GM23338 (cell line): ENCODE measurements around the gene UNC93A. TPM values are rescaled to one million over a fixed set of nuclear protein-coding genes. Genes with fewer than 3 reads are reported as not detected.
A peak's percentile ranks its signal among the peaks of the same experiment; 100 is the strongest.

Experiments used
- ATAC-seq: fragments of 200-7000 bp; cut with Tn5 transposase; 3 replicates; pipeline ENCODE4 v1.9.1; 2020
- DNase-seq: peaks from one replicate; pipeline ENCODE4 v3.0.0-alpha.2; 2015; ENCODE audit warnings: low spot score
- H2AFZ ChIP-seq: fragments of 200-600 bp; sonication (generic); 2 replicates; pipeline ENCODE4 v1.8.0; 2016; ENCODE audit warnings: antibody characterized with exemption, mild to moderate bottlenecking, moderate library complexity
- H3F3A ChIP-seq: fragments of 200-600 bp; sonication (generic); replicated peaks from 2 replicates; pipeline ENCODE4 v1.8.0; 2017; ENCODE audit warnings: antibody characterized with exemption, mixed run types, low read depth
- H3K27ac ChIP-seq: fragments of 200-600 bp; sonication (generic); 2 replicates; pipeline ENCODE4 v1.6.1; 2016; ENCODE audit warnings: low read depth
- H3K27me3 ChIP-seq: fragments of 200-600 bp; sonication (generic); 2 replicates; pipeline ENCODE4 v1.8.0; 2016; ENCODE audit warnings: mild to moderate bottlenecking, mixed run types, moderate library complexity; ENCODE audit not compliant: insufficient read depth
- H3K36me3 ChIP-seq: fragments of 200-600 bp; sonication (generic); 2 replicates; pipeline ENCODE4 v1.8.0; 2016; ENCODE audit warnings: mild to moderate bottlenecking; ENCODE audit not compliant: insufficient read depth
- H3K4me1 ChIP-seq: fragments of 200-600 bp; sonication (generic); 2 replicates; pipeline ENCODE4 v1.8.0; 2016; ENCODE audit warnings: mild to moderate bottlenecking, moderate library complexity; ENCODE audit not compliant: insufficient read depth
- H3K4me2 ChIP-seq: fragments of 200-600 bp; sonication (generic); 2 replicates; pipeline ENCODE4 v1.7.1; 2017; ENCODE audit warnings: mixed run types
- H3K4me3 ChIP-seq: fragments of 200-600 bp; sonication (generic); 2 replicates; pipeline ENCODE4 v1.6.1; 2016; ENCODE audit warnings: mixed run types
- H3K79me2 ChIP-seq: fragments of 200-600 bp; sonication (generic); replicated peaks from 2 replicates; pipeline ENCODE4 v1.8.0; 2017; ENCODE audit warnings: mild to moderate bottlenecking; ENCODE audit not compliant: insufficient read depth
- H3K9me2 ChIP-seq: fragments of 200-600 bp; sonication (generic); 2 replicates; pipeline ENCODE4 v1.8.0; 2017; ENCODE audit not compliant: insufficient read depth
- H4K20me1 ChIP-seq: fragments of 200-600 bp; sonication (generic); replicated peaks from 2 replicates; pipeline ENCODE4 v1.8.0; 2017; ENCODE audit warnings: mild to moderate bottlenecking; ENCODE audit not compliant: insufficient read depth
- H3K27ac Mint-ChIP-seq: 2 replicates; pipeline ENCODE4 v1.8.0; 2020; ENCODE audit warnings: inconsistent platforms, mild to moderate bottlenecking, moderate library complexity, mixed read lengths
- H3K27me3 Mint-ChIP-seq: 3 replicates; pipeline ENCODE4 v1.8.0; 2022; ENCODE audit warnings: low read depth, mild to moderate bottlenecking, moderate library complexity, mixed read lengths, inconsistent platforms; ENCODE audit not compliant: insufficient read depth, poor library complexity
- H3K36me3 Mint-ChIP-seq: 3 replicates; pipeline ENCODE4 v1.8.0; 2021; ENCODE audit warnings: low read depth, mild to moderate bottlenecking, inconsistent platforms, moderate library complexity, mixed read lengths
- H3K4me1 Mint-ChIP-seq: 3 replicates; pipeline ENCODE4 v1.8.0; 2020; ENCODE audit warnings: mild to moderate bottlenecking, inconsistent platforms, mixed read lengths
- H3K4me3 Mint-ChIP-seq: 3 replicates; pipeline ENCODE4 v1.8.0; 2021; ENCODE audit warnings: moderate library complexity, mild to moderate bottlenecking, inconsistent platforms, mixed read lengths
- H3K9me3 Mint-ChIP-seq: 3 replicates; pipeline ENCODE4 v1.8.0; 2020; ENCODE audit warnings: moderate library complexity, mild to moderate bottlenecking, inconsistent platforms, mixed read lengths
- EZH2phosphoT487 ChIP-seq: fragments of 200-600 bp; sonication (generic); IDR thresholded peaks from one replicate; pipeline ENCODE4 v1.8.1; 2018; ENCODE audit warnings: antibody characterized with exemption; ENCODE audit not compliant: unreplicated experiment
- JUNB ChIP-seq: IDR thresholded peaks from one replicate; pipeline ENCODE4 v1.6.1; 2016; ENCODE audit warnings: antibody characterized with exemption; ENCODE audit not compliant: unreplicated experiment
- NANOG ChIP-seq: IDR thresholded peaks from 2 replicates; pipeline ENCODE4 v1.6.1; 2016; ENCODE audit warnings: antibody characterized with exemption, borderline replicate concordance
- POLR2AphosphoS5 ChIP-seq: IDR thresholded peaks from 2 replicates; pipeline ENCODE4 v1.6.1; 2016; ENCODE audit warnings: antibody characterized with exemption, low read depth
- ZNF331 ChIP-seq: fragments of 250-450 bp; sonication (Bioruptor Pico); IDR thresholded peaks from 2 replicates; pipeline ENCODE4 v1.5.0; 2020; ENCODE audit warnings: low read depth, mild to moderate bottlenecking, moderate library complexity
- polyA plus RNA-seq: library from polyadenylated mRNA; unstranded; fragments of >200 nt; fragmentation: Nextera tagmentation; extraction: Ambion mirVana; gene quantifications from 2 replicates; pipeline ENCODE4 v1.2.1, GENCODE V29; 2016
- total RNA-seq: library from RNA; depleted of rRNA; stranded (reverse); fragments of >200 nt; shearing (Covaris generic); gene quantifications from 2 replicates; pipeline ENCODE4 v1.2.3, GENCODE V29; 2014
- TF ChIP-seq, protein P1 (sequence below): fragments of 250-450 bp; sonication (Bioruptor Pico); IDR thresholded peaks from 2 replicates; pipeline ENCODE4 v1.5.0; 2020; ENCODE audit warnings: mild to moderate bottlenecking, moderate library complexity
- TF ChIP-seq, protein P2 (sequence below): IDR thresholded peaks from one replicate; pipeline ENCODE4 v1.6.1; 2018; ENCODE audit warnings: antibody characterized with exemption; ENCODE audit not compliant: unreplicated experiment

Gene UNC93A
- total and polyA plus RNA-seq, 2 experiments from 2014 or later = 0.18 to 0.28 TPM

DNA sequence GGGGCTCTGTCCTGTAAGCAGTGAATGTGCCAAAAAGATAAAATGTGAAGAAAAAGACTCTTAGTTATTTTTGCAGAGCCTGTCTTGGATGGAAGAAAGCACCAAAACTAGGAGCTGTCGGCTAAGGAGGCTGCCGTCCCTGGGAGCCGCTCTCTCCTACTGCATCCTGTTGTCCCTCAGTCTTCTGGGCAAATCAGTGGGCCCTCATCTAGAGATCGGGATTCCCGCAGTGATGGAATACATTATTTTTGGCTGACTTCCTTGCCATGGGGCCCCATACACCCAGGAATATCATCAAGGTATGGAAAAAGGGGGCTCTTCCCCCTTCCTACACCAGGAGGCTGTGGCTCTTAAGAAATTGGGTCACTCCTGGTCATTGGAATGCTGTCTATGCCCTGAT is 37.0 kb downstream of the UNC93A start (continued):
- TF ChIP-seq, protein P1, sequence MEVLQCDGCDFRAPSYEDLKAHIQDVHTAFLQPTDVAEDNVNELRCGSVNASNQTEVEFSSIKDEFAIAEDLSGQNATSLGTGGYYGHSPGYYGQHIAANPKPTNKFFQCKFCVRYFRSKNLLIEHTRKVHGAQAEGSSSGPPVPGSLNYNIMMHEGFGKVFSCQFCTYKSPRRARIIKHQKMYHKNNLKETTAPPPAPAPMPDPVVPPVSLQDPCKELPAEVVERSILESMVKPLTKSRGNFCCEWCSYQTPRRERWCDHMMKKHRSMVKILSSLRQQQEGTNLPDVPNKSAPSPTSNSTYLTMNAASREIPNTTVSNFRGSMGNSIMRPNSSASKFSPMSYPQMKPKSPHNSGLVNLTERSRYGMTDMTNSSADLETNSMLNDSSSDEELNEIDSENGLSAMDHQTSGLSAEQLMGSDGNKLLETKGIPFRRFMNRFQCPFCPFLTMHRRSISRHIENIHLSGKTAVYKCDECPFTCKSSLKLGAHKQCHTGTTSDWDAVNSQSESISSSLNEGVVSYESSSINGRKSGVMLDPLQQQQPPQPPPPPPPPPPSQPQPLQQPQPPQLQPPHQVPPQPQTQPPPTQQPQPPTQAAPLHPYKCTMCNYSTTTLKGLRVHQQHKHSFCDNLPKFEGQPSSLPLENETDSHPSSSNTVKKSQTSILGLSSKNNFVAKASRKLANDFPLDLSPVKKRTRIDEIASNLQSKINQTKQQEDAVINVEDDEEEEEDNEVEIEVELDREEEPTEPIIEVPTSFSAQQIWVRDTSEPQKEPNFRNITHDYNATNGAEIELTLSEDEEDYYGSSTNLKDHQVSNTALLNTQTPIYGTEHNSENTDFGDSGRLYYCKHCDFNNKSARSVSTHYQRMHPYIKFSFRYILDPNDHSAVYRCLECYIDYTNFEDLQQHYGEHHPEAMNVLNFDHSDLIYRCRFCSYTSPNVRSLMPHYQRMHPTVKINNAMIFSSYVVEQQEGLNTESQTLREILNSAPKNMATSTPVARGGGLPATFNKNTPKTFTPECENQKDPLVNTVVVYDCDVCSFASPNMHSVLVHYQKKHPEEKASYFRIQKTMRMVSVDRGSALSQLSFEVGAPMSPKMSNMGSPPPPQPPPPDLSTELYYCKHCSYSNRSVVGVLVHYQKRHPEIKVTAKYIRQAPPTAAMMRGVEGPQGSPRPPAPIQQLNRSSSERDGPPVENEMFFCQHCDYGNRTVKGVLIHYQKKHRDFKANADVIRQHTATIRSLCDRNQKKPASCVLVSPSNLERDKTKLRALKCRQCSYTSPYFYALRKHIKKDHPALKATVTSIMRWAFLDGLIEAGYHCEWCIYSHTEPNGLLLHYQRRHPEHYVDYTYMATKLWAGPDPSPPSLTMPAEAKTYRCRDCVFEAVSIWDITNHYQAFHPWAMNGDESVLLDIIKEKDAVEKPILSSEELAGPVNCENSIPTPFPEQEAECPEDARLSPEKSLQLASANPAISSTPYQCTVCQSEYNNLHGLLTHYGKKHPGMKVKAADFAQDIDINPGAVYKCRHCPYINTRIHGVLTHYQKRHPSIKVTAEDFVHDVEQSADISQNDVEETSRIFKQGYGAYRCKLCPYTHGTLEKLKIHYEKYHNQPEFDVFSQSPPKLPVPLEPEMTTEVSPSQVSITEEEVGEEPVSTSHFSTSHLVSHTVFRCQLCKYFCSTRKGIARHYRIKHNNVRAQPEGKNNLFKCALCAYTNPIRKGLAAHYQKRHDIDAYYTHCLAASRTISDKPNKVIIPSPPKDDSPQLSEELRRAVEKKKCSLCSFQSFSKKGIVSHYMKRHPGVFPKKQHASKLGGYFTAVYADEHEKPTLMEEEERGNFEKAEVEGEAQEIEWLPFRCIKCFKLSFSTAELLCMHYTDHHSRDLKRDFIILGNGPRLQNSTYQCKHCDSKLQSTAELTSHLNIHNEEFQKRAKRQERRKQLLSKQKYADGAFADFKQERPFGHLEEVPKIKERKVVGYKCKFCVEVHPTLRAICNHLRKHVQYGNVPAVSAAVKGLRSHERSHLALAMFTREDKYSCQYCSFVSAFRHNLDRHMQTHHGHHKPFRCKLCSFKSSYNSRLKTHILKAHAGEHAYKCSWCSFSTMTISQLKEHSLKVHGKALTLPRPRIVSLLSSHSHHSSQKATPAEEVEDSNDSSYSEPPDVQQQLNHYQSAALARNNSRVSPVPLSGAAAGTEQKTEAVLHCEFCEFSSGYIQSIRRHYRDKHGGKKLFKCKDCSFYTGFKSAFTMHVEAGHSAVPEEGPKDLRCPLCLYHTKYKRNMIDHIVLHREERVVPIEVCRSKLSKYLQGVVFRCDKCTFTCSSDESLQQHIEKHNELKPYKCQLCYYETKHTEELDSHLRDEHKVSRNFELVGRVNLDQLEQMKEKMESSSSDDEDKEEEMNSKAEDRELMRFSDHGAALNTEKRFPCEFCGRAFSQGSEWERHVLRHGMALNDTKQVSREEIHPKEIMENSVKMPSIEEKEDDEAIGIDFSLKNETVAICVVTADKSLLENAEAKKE (CRISPR knock-in tag) = no peak
- no peak for TF ChIP-seq ZNF331 (CRISPR knock-in tag)
- TF ChIP-seq JUNB = no peak
- no peak for TF ChIP-seq NANOG
- TF ChIP-seq, protein P2, sequence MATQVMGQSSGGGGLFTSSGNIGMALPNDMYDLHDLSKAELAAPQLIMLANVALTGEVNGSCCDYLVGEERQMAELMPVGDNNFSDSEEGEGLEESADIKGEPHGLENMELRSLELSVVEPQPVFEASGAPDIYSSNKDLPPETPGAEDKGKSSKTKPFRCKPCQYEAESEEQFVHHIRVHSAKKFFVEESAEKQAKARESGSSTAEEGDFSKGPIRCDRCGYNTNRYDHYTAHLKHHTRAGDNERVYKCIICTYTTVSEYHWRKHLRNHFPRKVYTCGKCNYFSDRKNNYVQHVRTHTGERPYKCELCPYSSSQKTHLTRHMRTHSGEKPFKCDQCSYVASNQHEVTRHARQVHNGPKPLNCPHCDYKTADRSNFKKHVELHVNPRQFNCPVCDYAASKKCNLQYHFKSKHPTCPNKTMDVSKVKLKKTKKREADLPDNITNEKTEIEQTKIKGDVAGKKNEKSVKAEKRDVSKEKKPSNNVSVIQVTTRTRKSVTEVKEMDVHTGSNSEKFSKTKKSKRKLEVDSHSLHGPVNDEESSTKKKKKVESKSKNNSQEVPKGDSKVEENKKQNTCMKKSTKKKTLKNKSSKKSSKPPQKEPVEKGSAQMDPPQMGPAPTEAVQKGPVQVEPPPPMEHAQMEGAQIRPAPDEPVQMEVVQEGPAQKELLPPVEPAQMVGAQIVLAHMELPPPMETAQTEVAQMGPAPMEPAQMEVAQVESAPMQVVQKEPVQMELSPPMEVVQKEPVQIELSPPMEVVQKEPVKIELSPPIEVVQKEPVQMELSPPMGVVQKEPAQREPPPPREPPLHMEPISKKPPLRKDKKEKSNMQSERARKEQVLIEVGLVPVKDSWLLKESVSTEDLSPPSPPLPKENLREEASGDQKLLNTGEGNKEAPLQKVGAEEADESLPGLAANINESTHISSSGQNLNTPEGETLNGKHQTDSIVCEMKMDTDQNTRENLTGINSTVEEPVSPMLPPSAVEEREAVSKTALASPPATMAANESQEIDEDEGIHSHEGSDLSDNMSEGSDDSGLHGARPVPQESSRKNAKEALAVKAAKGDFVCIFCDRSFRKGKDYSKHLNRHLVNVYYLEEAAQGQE = no peak
- no peak for TF ChIP-seq POLR2AphosphoS5
- TF ChIP-seq EZH2phosphoT487 = no peak

DNA sequence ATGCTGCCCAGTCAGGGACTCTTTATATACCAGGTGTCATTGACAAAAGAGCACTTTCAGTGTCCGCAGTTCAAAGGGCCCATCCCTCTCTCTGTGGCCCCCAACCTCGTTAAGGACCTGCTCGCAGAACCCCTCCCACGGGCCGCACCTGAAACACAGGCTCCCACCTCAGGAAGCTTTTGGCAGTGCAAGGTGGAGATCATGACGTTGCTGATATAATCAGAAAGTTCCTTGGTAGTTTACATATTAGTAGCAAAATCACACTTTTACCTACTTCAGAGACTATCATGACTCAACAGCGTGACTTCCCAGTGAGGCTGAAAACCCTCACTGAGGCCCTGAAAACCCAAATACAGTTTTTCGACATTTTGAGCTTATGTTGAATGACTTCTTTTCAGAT is 37.9 kb downstream of the UNC93A start:
- ATAC-seq = peak; percentile 76
- Histone ChIP-seq H3K4me3 (no peak overlapping the region), H3K4me1 (no peaks in the 10 kb centered on the region), H2AFZ (no peak overlapping the region), H3F3A (no peaks in the 10 kb centered on the region), H3K27me3 (no peaks in the 10 kb centered on the region), H3K9me2 (no peaks in the 10 kb centered on the region), H3K36me3 (no peaks in the 10 kb centered on the region), H3K4me2 (no peak overlapping the region), H4K20me1 (no peaks in the 10 kb centered on the region), H3K79me2 (no peaks in the 10 kb centered on the region), H3K27ac (no peak overlapping the region)
- Mint-ChIP-seq H3K4me3 (no peak overlapping the region), H3K27me3 (peaks cover 7% of the 10 kb centered on the region), H3K27ac (no peak overlapping the region), H3K4me1 (no peaks in the 10 kb centered on the region; the same call in 2 of the 3 replicates), H3K36me3 (no peaks in the 10 kb centered on the region), H3K9me3 (no peaks in the 10 kb centered on the region)
- DNase-seq = peak; percentile 41
- TF ChIP-seq, protein P1 (CRISPR knock-in tag) = no peak
